ENCODE results near the gene CDC6.

CDC6 gene

GRCh38 chr17:40268141-40268712 lies 19.5 kb upstream of the CDC6 start:
- H3K4me3 ChIP-seq (ENCODE audit: low read depth, low read length), result no peak overlapping the region
- H3K9ac ChIP-seq, result no peak overlapping the region
- H2AFZ ChIP-seq, result no peak overlapping the region
- no peaks in the 10 kb centered on the region for H3K36me3 ChIP-seq (ENCODE audit: control insufficient read depth, insufficient read depth, low read length)
- no peak overlapping the region for H3K4me2 ChIP-seq (ENCODE audit: low read length)
- H3K27ac ChIP-seq, result no peak overlapping the region
- H3K27me3 ChIP-seq (ENCODE audit: control insufficient read depth, insufficient read depth, low read length), result no peaks in the 10 kb centered on the region
- TF ChIP-seq, protein P1, sequence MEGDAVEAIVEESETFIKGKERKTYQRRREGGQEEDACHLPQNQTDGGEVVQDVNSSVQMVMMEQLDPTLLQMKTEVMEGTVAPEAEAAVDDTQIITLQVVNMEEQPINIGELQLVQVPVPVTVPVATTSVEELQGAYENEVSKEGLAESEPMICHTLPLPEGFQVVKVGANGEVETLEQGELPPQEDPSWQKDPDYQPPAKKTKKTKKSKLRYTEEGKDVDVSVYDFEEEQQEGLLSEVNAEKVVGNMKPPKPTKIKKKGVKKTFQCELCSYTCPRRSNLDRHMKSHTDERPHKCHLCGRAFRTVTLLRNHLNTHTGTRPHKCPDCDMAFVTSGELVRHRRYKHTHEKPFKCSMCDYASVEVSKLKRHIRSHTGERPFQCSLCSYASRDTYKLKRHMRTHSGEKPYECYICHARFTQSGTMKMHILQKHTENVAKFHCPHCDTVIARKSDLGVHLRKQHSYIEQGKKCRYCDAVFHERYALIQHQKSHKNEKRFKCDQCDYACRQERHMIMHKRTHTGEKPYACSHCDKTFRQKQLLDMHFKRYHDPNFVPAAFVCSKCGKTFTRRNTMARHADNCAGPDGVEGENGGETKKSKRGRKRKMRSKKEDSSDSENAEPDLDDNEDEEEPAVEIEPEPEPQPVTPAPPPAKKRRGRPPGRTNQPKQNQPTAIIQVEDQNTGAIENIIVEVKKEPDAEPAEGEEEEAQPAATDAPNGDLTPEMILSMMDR (IDR thresholded peaks at IDR 0.05), result no peak
- H3K79me2 ChIP-seq, result peaks cover 2% of the 10 kb centered on the region
- H3K4me1 ChIP-seq, result no peaks in the 10 kb centered on the region
- H3K9me3 ChIP-seq (ENCODE audit: control insufficient read depth, low read length), result no peaks in the 10 kb centered on the region

GRCh38 chr17:40278414-40278813 lies 9.3 kb upstream of the CDC6 start:
- Histone ChIP-seq H3K9ac (no peak overlapping the region), H3K27ac (no peak overlapping the region), H3K4me1 (no peaks in the 10 kb centered on the region), H3K36me3 (ENCODE audit: control insufficient read depth, insufficient read depth, low read length) (no peaks in the 10 kb centered on the region), H3K27me3 (ENCODE audit: control insufficient read depth, insufficient read depth, low read length) (no peaks in the 10 kb centered on the region), H3K4me3 (ENCODE audit: low read depth, low read length) (no peak overlapping the region), H3K79me2 (no peaks in the 10 kb centered on the region), H2AFZ (no peak overlapping the region), H3K4me2 (ENCODE audit: low read length) (no peak overlapping the region), H3K9me3 (ENCODE audit: control insufficient read depth, low read length) (no peaks in the 10 kb centered on the region)
- TF ChIP-seq, protein P1 (IDR thresholded peaks at IDR 0.05), result no peak

DNA sequence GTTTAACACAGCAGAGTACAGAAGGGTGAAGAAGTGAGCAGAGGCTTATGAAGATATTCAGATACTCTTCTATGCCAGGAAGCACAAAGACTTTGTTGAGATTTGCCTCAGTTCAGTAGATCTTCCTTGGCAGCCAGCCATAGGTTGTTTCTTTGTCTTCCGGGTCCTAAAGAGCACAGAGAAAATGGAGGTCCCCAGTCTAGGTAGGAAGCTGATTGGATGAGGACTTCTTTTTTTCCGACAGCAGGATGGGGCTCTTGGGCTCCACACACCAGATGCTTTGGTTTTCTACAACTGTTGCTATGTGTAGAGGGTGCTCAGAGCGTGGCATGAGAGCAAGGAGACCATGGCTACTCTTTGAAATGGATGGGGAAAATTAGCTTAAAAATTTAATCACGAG lies 8.3 kb upstream of the CDC6 start:
- H3K9me3 ChIP-seq (ENCODE audit: control insufficient read depth, low read length), result no peaks in the 10 kb centered on the region
- no peak overlapping the region for H3K27ac ChIP-seq
- TF ChIP-seq, protein P1 (IDR thresholded peaks at IDR 0.05), result no peak
- H3K79me2 ChIP-seq, result no peaks in the 10 kb centered on the region
- H3K9ac ChIP-seq, result no peak overlapping the region
- no peak overlapping the region for H2AFZ ChIP-seq
- no peak overlapping the region for H3K4me2 ChIP-seq (ENCODE audit: low read length)
- no peaks in the 10 kb centered on the region for H3K36me3 ChIP-seq (ENCODE audit: control insufficient read depth, insufficient read depth, low read length)
- H3K27me3 ChIP-seq (ENCODE audit: control insufficient read depth, insufficient read depth, low read length), result no peaks in the 10 kb centered on the region
- H3K4me3 ChIP-seq (ENCODE audit: low read depth, low read length), result no peak overlapping the region
- H3K4me1 ChIP-seq, result no peaks in the 10 kb centered on the region

GRCh38 chr17:40281663-40282062 lies 6.0 kb upstream of the CDC6 start:
- Histone ChIP-seq H3K4me3 (ENCODE audit: low read depth, low read length) (no peak overlapping the region), H3K4me1 (no peaks in the 10 kb centered on the region), H3K27me3 (ENCODE audit: control insufficient read depth, insufficient read depth, low read length) (no peaks in the 10 kb centered on the region), H3K79me2 (no peaks in the 10 kb centered on the region), H2AFZ (no peak overlapping the region), H3K36me3 (ENCODE audit: control insufficient read depth, insufficient read depth, low read length) (no peaks in the 10 kb centered on the region), H3K9me3 (ENCODE audit: control insufficient read depth, low read length) (no peaks in the 10 kb centered on the region), H3K9ac (no peak overlapping the region), H3K4me2 (ENCODE audit: low read length) (no peak overlapping the region), H3K27ac (no peak overlapping the region)
- TF ChIP-seq, protein P1 (IDR thresholded peaks at IDR 0.05), result no peak

DNA sequence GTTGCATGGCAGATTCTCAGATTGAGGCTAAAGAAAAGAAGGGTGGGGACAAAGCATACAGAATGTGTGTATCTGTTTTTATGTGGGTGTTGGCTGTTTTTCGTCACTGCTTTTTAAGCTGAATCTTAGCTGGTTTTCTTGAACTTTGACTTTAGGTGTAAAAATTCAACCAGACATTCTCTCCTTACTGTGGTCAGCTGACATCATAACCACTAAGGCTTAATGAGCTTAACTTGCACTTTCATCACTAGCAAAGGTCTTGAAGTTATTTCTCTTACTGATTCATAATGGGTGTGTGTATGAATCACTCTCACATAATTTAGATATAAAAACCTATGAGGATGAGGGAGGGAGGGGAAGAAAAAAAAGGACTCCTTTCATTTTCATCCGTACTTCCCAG lies 4.0 kb upstream of the CDC6 start:
- Histone ChIP-seq H3K4me3 (ENCODE audit: low read depth, low read length) (no peak overlapping the region), H3K4me1 (no peaks in the 10 kb centered on the region), H3K79me2 (no peaks in the 10 kb centered on the region), H3K4me2 (ENCODE audit: low read length) (no peak overlapping the region), H2AFZ (no peak overlapping the region), H3K9me3 (ENCODE audit: control insufficient read depth, low read length) (no peaks in the 10 kb centered on the region), H3K9ac (no peak overlapping the region), H3K27ac (no peak overlapping the region), H3K36me3 (ENCODE audit: control insufficient read depth, insufficient read depth, low read length) (no peaks in the 10 kb centered on the region), H3K27me3 (ENCODE audit: control insufficient read depth, insufficient read depth, low read length) (no peaks in the 10 kb centered on the region)
- TF ChIP-seq, protein P1 (IDR thresholded peaks at IDR 0.05), result no peak

Measured in parathyroid adenoma (tissue), 2 donors.